H9 (cell line): ENCODE measurements around the gene OLA1. TPM values are rescaled to one million over a fixed set of nuclear protein-coding genes. Genes with fewer than 3 reads are reported as not detected.

ENCODE experiments used
- DNase-seq: peaks from one replicate; pipeline ENCODE4 v3.0.0-alpha.2; 2017
- H2AFZ ChIP-seq: one replicate; pipeline ENCODE4 v1.6.1; 2013; ENCODE audit warnings: mild to moderate bottlenecking, low read length, control low read depth, moderate library complexity
- H2AK5ac ChIP-seq: 2 replicates; pipeline ENCODE4 v1.6.1; 2013; ENCODE audit warnings: low read length, control low read depth, mixed read lengths; ENCODE audit not compliant: insufficient read length
- H2BK120ac ChIP-seq: one replicate; pipeline ENCODE4 v1.6.1; 2013; ENCODE audit warnings: low read depth, mild to moderate bottlenecking, low read length, control low read depth, inconsistent platforms; ENCODE audit not compliant: poor library complexity, severe bottlenecking
- H2BK12ac ChIP-seq: 2 replicates; pipeline ENCODE4 v1.6.1; 2013; ENCODE audit warnings: low read length, control low read depth, mixed read lengths, low read depth; ENCODE audit not compliant: insufficient read length
- H2BK15ac ChIP-seq: 2 replicates; pipeline ENCODE4 v1.6.1; 2013; ENCODE audit warnings: low read depth, low read length, control low read depth
- H2BK20ac ChIP-seq: one replicate; pipeline ENCODE4 v1.6.1; 2013; ENCODE audit warnings: low read depth, mild to moderate bottlenecking, low read length, control low read depth, inconsistent platforms; ENCODE audit not compliant: poor library complexity, severe bottlenecking
- H2BK5ac ChIP-seq: 2 replicates; pipeline ENCODE4 v1.6.1; 2013; ENCODE audit warnings: low read length, control low read depth, mixed read lengths; ENCODE audit not compliant: insufficient read length
- H3K14ac ChIP-seq: 2 replicates; pipeline ENCODE4 v1.6.1; 2013; ENCODE audit warnings: low read length, control low read depth; ENCODE audit not compliant: insufficient read depth
- H3K18ac ChIP-seq: 2 replicates; pipeline ENCODE4 v1.6.1; 2013; ENCODE audit warnings: low read depth, mild to moderate bottlenecking, mixed read lengths, low read length, control low read depth; ENCODE audit not compliant: insufficient read length
- H3K23ac ChIP-seq: 2 replicates; pipeline ENCODE4 v1.6.1; 2013; ENCODE audit warnings: low read length, control low read depth, mixed read lengths, low read depth; ENCODE audit not compliant: insufficient read length
- H3K23me2 ChIP-seq: 2 replicates; pipeline ENCODE4 v1.6.1; 2013; ENCODE audit warnings: low read depth, mild to moderate bottlenecking, mixed read lengths, low read length, control low read depth; ENCODE audit not compliant: insufficient read length, poor library complexity, severe bottlenecking
- H3K27ac ChIP-seq: 2 replicates; pipeline ENCODE4 v1.5.1; 2013; ENCODE audit warnings: low read length, control low read depth, mixed read lengths, low read depth; ENCODE audit not compliant: insufficient read length
- H3K27me3 ChIP-seq: 2 replicates; pipeline ENCODE4 v1.6.1; 2013; ENCODE audit warnings: low read length, control low read depth, inconsistent platforms; ENCODE audit not compliant: insufficient read depth
- H3K4ac ChIP-seq: 2 replicates; pipeline ENCODE4 v1.6.1; 2013; ENCODE audit warnings: low read depth, mild to moderate bottlenecking, control low read depth, inconsistent platforms, low read length, moderate library complexity
- H3K4me1 ChIP-seq: 2 replicates; pipeline ENCODE4 v1.6.1; 2013; ENCODE audit warnings: low read length, control low read depth, inconsistent platforms; ENCODE audit not compliant: insufficient read depth
- H3K4me2 ChIP-seq: 2 replicates; pipeline ENCODE4 v1.6.1; 2013; ENCODE audit warnings: low read length, control low read depth, mixed read lengths; ENCODE audit not compliant: insufficient read length, insufficient read depth
- H3K56ac ChIP-seq: 2 replicates; pipeline ENCODE4 v1.6.1; 2013; ENCODE audit warnings: low read depth, mild to moderate bottlenecking, mixed read lengths, low read length, control low read depth; ENCODE audit not compliant: insufficient read length
- H3K79me1 ChIP-seq: 2 replicates; pipeline ENCODE4 v1.6.1; 2013; ENCODE audit warnings: low read depth, mild to moderate bottlenecking, moderate library complexity, low read length, control low read depth, inconsistent platforms; ENCODE audit not compliant: insufficient read depth, poor library complexity, severe bottlenecking
- H3K79me2 ChIP-seq: 2 replicates; pipeline ENCODE4 v1.6.1; 2013; ENCODE audit warnings: low read length, control low read depth, inconsistent platforms; ENCODE audit not compliant: insufficient read depth
- H3K9ac ChIP-seq: 2 replicates; pipeline ENCODE4 v1.6.1; 2013; ENCODE audit warnings: low read length, control low read depth, mixed read lengths; ENCODE audit not compliant: insufficient read length; ENCODE audit errors: extremely low read depth
- H3K9me3 ChIP-seq: one replicate; pipeline ENCODE4 v1.6.1; 2013; ENCODE audit warnings: low read depth, low read length, inconsistent platforms; ENCODE audit not compliant: control insufficient read depth
- H3T11ph ChIP-seq: one replicate; pipeline ENCODE4 v1.6.1; 2013; ENCODE audit warnings: mild to moderate bottlenecking, low read length, control low read depth, inconsistent platforms
- H4K20me1 ChIP-seq: one replicate; pipeline ENCODE4 v1.6.1; 2013; ENCODE audit not compliant: control insufficient read depth, insufficient read length, insufficient read depth
- H4K5ac ChIP-seq: 2 replicates; pipeline ENCODE4 v1.6.1; 2013; ENCODE audit warnings: low read depth, mild to moderate bottlenecking, mixed read lengths, low read length, control low read depth; ENCODE audit not compliant: insufficient read length
- H4K8ac ChIP-seq: replicated peaks from 2 replicates; pipeline ENCODE4 v1.6.1; 2013; ENCODE audit warnings: low read length, control low read depth, mixed read lengths, low read depth; ENCODE audit not compliant: insufficient read length
- H4K91ac ChIP-seq: 2 replicates; pipeline ENCODE4 v1.6.1; 2013; ENCODE audit warnings: low read depth, mild to moderate bottlenecking, moderate library complexity, mixed read lengths, low read length, control low read depth; ENCODE audit not compliant: insufficient read length
- H3K27ac Mint-ChIP-seq, 3 experiments: 2 replicates in 2 of 3; 3 replicates in 1 of 3; pipeline ENCODE4 v1.8.0; 2020 to 2021; ENCODE audit warnings: mixed read lengths in 3 of 3, mild to moderate bottlenecking in 1 of 3, moderate library complexity in 1 of 3
- H3K27me3 Mint-ChIP-seq: 2 replicates; pipeline ENCODE4 v1.8.0; 2021; ENCODE audit warnings: low read depth, mild to moderate bottlenecking, moderate library complexity, mixed read lengths
- H3K36me3 Mint-ChIP-seq, 3 experiments: 2 replicates in 2 of 3; 3 replicates in 1 of 3; pipeline ENCODE4 v1.8.0; 2020 to 2021; ENCODE audit warnings: low read depth in 3 of 3, mixed read lengths in 3 of 3; ENCODE audit not compliant: insufficient read depth in 1 of 3
- H3K4me1 Mint-ChIP-seq, 2 experiments: 2 replicates each; pipeline ENCODE4 v1.8.0; 2020; ENCODE audit warnings: mixed read lengths in 2 of 2
- H3K4me3 Mint-ChIP-seq, 2 experiments: 2 replicates in 1 of 2; 3 replicates in 1 of 2; pipeline ENCODE4 v1.8.0; 2020 to 2021; ENCODE audit warnings: mild to moderate bottlenecking in 2 of 2, mixed read lengths in 2 of 2, moderate library complexity in 1 of 2
- H3K9me3 Mint-ChIP-seq, 2 experiments: 2 replicates in 1 of 2; 3 replicates in 1 of 2; pipeline ENCODE4 v1.8.0; 2020; ENCODE audit warnings: mild to moderate bottlenecking in 2 of 2, mixed read lengths in 2 of 2, moderate library complexity in 1 of 2
- WGBS: extraction: QIAGEN DNeasy Blood & Tissue Kit; methylation state at CpG from one replicate; pipeline ENCODE4 v1.1.7; 2013; ENCODE audit warnings: missing lambda C conversion rate, low lambda C conversion rate, mixed read lengths; ENCODE audit not compliant: insufficient read length; ENCODE audit errors: extremely low coverage; 5-methylcytosine and 5-hydroxymethylcytosine counted together
- total RNA-seq: library from RNA; stranded (reverse); gene quantifications from 2 replicates; pipeline ENCODE4 v1.2.1, GENCODE V29; 2021
- TF ChIP-seq, protein P1 (sequence below): fragments of 200-600 bp; sonication (generic); conservative IDR thresholded peaks from 3 replicates; pipeline ENCODE4 v1.8.0; 2021; ENCODE audit warnings: antibody characterized with exemption, mild to moderate bottlenecking

OLA1 gene
- total RNA-seq, 1 experiment from 2014 or later = 133 TPM

DNA sequence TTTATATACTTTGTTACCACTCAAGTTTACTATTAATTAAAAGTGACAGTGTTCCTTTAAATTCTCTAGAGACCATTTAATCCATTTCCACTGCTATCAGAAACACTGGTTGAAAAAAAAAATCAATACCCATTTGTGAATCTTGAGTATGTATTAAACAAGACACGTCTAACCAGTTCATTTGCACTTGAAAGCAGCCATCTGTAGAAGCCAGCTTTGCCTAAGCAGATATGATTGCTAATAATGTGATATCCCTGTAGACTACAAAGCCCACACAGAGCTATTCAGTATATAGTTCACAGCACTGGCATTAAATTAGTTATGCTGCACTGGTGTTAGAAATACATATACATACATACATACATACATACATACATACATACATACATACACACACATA lies 171.4 kb downstream of the OLA1 start:
- Histone ChIP-seq H2AFZ (no peak overlapping the region), H3K27me3 (no peaks in the 10 kb centered on the region), H2AK5ac (no peak overlapping the region), H3K4me1 (no peaks in the 10 kb centered on the region; the same call in 1 of the 2 replicates), H3K79me2 (no peaks in the 10 kb centered on the region), H3K4ac (no peak overlapping the region), H2BK5ac (no peak overlapping the region), H3K18ac (no peak overlapping the region), H4K20me1 (no peaks in the 10 kb centered on the region), H3K23me2 (no peaks in the 10 kb centered on the region), H3K4me2 (no peak overlapping the region), H4K8ac (no peak overlapping the region), H4K5ac (no peak overlapping the region), H3K14ac (no peak overlapping the region), H2BK12ac (no peak overlapping the region), H3K9ac (no peak overlapping the region), H2BK20ac (no peak overlapping the region), H3K23ac (no peak overlapping the region), H3K27ac (no peak overlapping the region), H3K79me1 (no peaks in the 10 kb centered on the region), H3K9me3 (no peaks in the 10 kb centered on the region), H2BK15ac (no peak overlapping the region), H3K56ac (no peak overlapping the region), H3T11ph (no peak overlapping the region), H2BK120ac (no peak overlapping the region), H4K91ac (no peak overlapping the region)
- H3K36me3 Mint-ChIP-seq = peaks cover 0 to 10% (median 8%) of the 10 kb centered on the region in 3 experiments; a peak in 4 of 7 replicates
- no peaks in the 10 kb centered on the region for H3K27me3 Mint-ChIP-seq
- peaks cover 11 to 15% of the 10 kb centered on the region in 2 experiments for H3K4me1 Mint-ChIP-seq
- no peaks in the 10 kb centered on the region for H3K9me3 Mint-ChIP-seq
- TF ChIP-seq, protein P1, sequence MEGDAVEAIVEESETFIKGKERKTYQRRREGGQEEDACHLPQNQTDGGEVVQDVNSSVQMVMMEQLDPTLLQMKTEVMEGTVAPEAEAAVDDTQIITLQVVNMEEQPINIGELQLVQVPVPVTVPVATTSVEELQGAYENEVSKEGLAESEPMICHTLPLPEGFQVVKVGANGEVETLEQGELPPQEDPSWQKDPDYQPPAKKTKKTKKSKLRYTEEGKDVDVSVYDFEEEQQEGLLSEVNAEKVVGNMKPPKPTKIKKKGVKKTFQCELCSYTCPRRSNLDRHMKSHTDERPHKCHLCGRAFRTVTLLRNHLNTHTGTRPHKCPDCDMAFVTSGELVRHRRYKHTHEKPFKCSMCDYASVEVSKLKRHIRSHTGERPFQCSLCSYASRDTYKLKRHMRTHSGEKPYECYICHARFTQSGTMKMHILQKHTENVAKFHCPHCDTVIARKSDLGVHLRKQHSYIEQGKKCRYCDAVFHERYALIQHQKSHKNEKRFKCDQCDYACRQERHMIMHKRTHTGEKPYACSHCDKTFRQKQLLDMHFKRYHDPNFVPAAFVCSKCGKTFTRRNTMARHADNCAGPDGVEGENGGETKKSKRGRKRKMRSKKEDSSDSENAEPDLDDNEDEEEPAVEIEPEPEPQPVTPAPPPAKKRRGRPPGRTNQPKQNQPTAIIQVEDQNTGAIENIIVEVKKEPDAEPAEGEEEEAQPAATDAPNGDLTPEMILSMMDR = no peak
- H3K27ac Mint-ChIP-seq = no peak overlapping the region
- WGBS = no CpG with 5 or more reads among the region's 1 CpG
- no peak overlapping the region for H3K4me3 Mint-ChIP-seq
- no peak for DNase-seq
